GM12878 (cell line): Measurements from ENCODE around the gene BLACAT1. TPM values are rescaled to one million over a fixed set of nuclear protein-coding genes. Genes with fewer than 3 reads are reported as not detected.

ENCODE experiments used
- ATAC-seq: fragments of 200-7000 bp; cut with Tn5 transposase; 3 replicates; pipeline ENCODE4 v1.9.1; 2020; ENCODE audit warnings: mild to moderate bottlenecking, moderate library complexity
- BruUV-seq: library from RNA; stranded (reverse); fragments of 400-500 nt; replicated peaks from 2 replicates; lab custom pipeline; 2021; lab: Mats Ljungman, UMichigan
- CTCF ChIA-PET: fragments of 300-600 bp; sonication (Branson Sonifier 250); formaldehyde crosslinking; extraction: SDS; loops from one replicate; lab custom pipeline; 2021; ENCODE audit warnings: inconsistent platforms; lab: Yijun Ruan, JAX
- POLR2A ChIA-PET: fragments of 350-600 bp; formaldehyde crosslinking; extraction: SDS; loops from one replicate; lab custom pipeline; 2021; ENCODE audit warnings: inconsistent platforms; lab: Charles Lee
- RAD21 ChIA-PET: fragments of 300-600 bp; sonication (Branson Sonifier 250); formaldehyde crosslinking; loops from one replicate; lab custom pipeline; 2023; ENCODE audit warnings: antibody characterized with exemption; ENCODE audit not compliant: unreplicated experiment; lab: Charles Lee
- SMC1A ChIA-PET: fragments of 300-600 bp; sonication (Branson Sonifier 250); formaldehyde crosslinking; loops from one replicate; lab custom pipeline; 2023; ENCODE audit not compliant: unreplicated experiment, uncharacterized antibody; lab: Charles Lee
- DNase-seq: peaks from one replicate; pipeline ENCODE4 v3.0.0-alpha.2; 2011; ENCODE audit warnings: low read depth, low spot score
- FAIRE-seq: peaks from 3 replicates; lab custom pipeline; 2011; peaks lifted over from hg19 to GRCh38; lab: Jason Lieb, UNC
- H2AFZ ChIP-seq: 2 replicates; pipeline ENCODE4 v1.6.0; 2011; ENCODE audit warnings: low read depth, low read length, control low read depth; ENCODE audit not compliant: control insufficient read depth
- H3K27ac ChIP-seq: 2 replicates; pipeline ENCODE4 v1.5.1; 2011; ENCODE audit warnings: control low read depth; ENCODE audit not compliant: control insufficient read depth, insufficient read depth
- H3K27me3 ChIP-seq, 2 experiments: replicated peaks in 1 of 2; 2 replicates each; pipeline versions ENCODE4 v1.6.0 to v1.6.1; 2011; ENCODE audit warnings: low read length in 1 of 2; ENCODE audit not compliant: control insufficient read depth in 2 of 2, insufficient read depth in 2 of 2
- H3K36me3 ChIP-seq, 2 experiments: 2 replicates each; pipeline ENCODE4 v1.5.1; 2011; ENCODE audit warnings: low read length in 1 of 2; ENCODE audit not compliant: control insufficient read depth in 2 of 2, insufficient read depth in 2 of 2
- H3K4me1 ChIP-seq: 2 replicates; pipeline ENCODE4 v1.6.1; 2011; ENCODE audit warnings: mild to moderate bottlenecking, low read length, moderate library complexity, mixed read lengths; ENCODE audit not compliant: control insufficient read depth, insufficient read depth
- H3K4me2 ChIP-seq: 2 replicates; pipeline ENCODE4 v1.6.0; 2011; ENCODE audit warnings: control low read depth; ENCODE audit not compliant: control insufficient read depth, insufficient read depth
- H3K4me3 ChIP-seq: fragments of 200-600 bp; sonication (generic); 2 replicates; pipeline ENCODE4 v1.5.1; 2016
- H3K79me2 ChIP-seq: 2 replicates; pipeline ENCODE4 v1.6.0; 2011; ENCODE audit warnings: low read length; ENCODE audit not compliant: control insufficient read depth, insufficient read depth
- H3K9ac ChIP-seq: 2 replicates; pipeline ENCODE4 v1.8.0; 2011; ENCODE audit warnings: low read length, control low read depth, mixed read lengths; ENCODE audit not compliant: control insufficient read depth, insufficient read depth
- H3K9me3 ChIP-seq: replicated peaks from 3 replicates; pipeline ENCODE4 v1.5.1; 2011; ENCODE audit warnings: mild to moderate bottlenecking, low read length; ENCODE audit not compliant: control insufficient read depth, insufficient read depth
- H4K20me1 ChIP-seq: 2 replicates; pipeline ENCODE4 v1.6.0; 2011; ENCODE audit not compliant: control insufficient read depth, insufficient read depth
- NR2F1 ChIP-seq: fragments of 450-650 bp; conservative IDR thresholded peaks from 2 replicates; pipeline ENCODE4 v1.6.1; 2017; ENCODE audit warnings: mild to moderate bottlenecking
- PBX3 ChIP-seq: IDR thresholded peaks from 2 replicates; pipeline ENCODE4 v1.6.1; 2011; ENCODE audit warnings: mild to moderate bottlenecking, low read depth, low read length, moderate library complexity; ENCODE audit not compliant: insufficient replicate concordance
- POU2F2 ChIP-seq: IDR thresholded peaks from 3 replicates; pipeline ENCODE4 v1.6.1; 2011; ENCODE audit warnings: low read depth, mild to moderate bottlenecking, low read length, borderline replicate concordance
- RAD51 ChIP-seq: fragments of 450-650 bp; IDR thresholded peaks from 2 replicates; pipeline ENCODE4 v1.6.1; 2016; ENCODE audit warnings: moderate library complexity, mild to moderate bottlenecking, inconsistent platforms
- SREBF1 ChIP-seq: IDR thresholded peaks from 2 replicates; pipeline ENCODE4 v1.6.1; 2012; ENCODE audit warnings: mild to moderate bottlenecking, low read length
- TBL1XR1 ChIP-seq: IDR thresholded peaks from 2 replicates; pipeline ENCODE4 v1.6.1; 2012; ENCODE audit warnings: low read depth, low read length, improper control_type of control experiment
- WGBS: methylation state at CpG from one replicate; pipeline ENCODE4 v1.1.6; 2016; ENCODE audit warnings: low lambda C conversion rate; ENCODE audit not compliant: insufficient replicate concordance, insufficient coverage; ENCODE audit errors: missing lambda C conversion rate; 5-methylcytosine and 5-hydroxymethylcytosine counted together
- in situ Hi-C: fragments of 300-500 bp; cut with MboI; formaldehyde crosslinking; loops from 9 replicates; pipeline ENCODE4 v1.14.3; 2018; ENCODE audit warnings: mixed read lengths
- intact Hi-C: fragments of 100-400 bp; cut with micrococcal nuclease; formaldehyde crosslinking; loops from one replicate; pipeline ENCODE4 v1.14.2; 2022; ENCODE audit not compliant: unreplicated experiment
- polyA plus RNA-seq, 11 experiments: library from polyadenylated mRNA; depleted of rRNA in 4 of 11; unstranded in 6 of 11; stranded (reverse) in 5 of 11; fragments of >200 nt; fragmentation: Nextera tagmentation in 4 of 11; fragmentation: Illumina TruSeq in 1 of 11; extraction: Ambion mirVana in 4 of 11; extraction: Trizol in 1 of 11; gene quantifications; 1 replicate in 1 of 11; 2 replicates in 10 of 11; pipeline versions ENCODE4 v1.2.1 to v1.2.3, GENCODE V29; 2011 to 2016; ENCODE audit warnings: inconsistent platforms in 2 of 11, missing spikeins in 2 of 11, low read depth in 1 of 11
- total RNA-seq, 4 experiments: library from RNA; depleted of rRNA in 3 of 4; stranded (reverse); fragments of >200 nt in 3 of 4; fragmentation: Illumina TruSeq in 1 of 4; extraction: Trizol in 1 of 4; gene quantifications; 2 replicates each; pipeline versions ENCODE4 v1.2.1 to v1.2.3, GENCODE V29; 2013 to 2021

BLACAT1 gene
- total and polyA plus RNA-seq, 10 of the 15 experiments (the other 5 are each of a cell fraction or from before 2014, with no cell fraction given), result 0.04 to 1.6 (median 0.15) TPM; not detected in 1

- ChIA-PET SMC1A (interaction anchor here (0.9 to 4.5 kb wide), 9 partner anchors 8 to 203 kb away, joined by 3 to 22 read pairs (median 4); no protein-coding TSS in a partner anchor), CTCF (interaction anchor here (0.7 to 3.4 kb wide), 13 partner anchors 9 to 214 kb away, joined by 3 to 15 read pairs (median 4); no protein-coding TSS in a partner anchor)
- intact Hi-C loops, result no loop called here
These were observed 20.0 kb upstream of the BLACAT1 start for GRCh38 chr1:205475855-205476254.

GRCh38 chr1:205474571-205474970, 18.7 kb upstream of the BLACAT1 start:
- RAD21 ChIA-PET, result interaction anchor here (1.8 kb wide), 1 partner anchor 15 kb away, joined by 4 read pairs; no protein-coding TSS in a partner anchor
- 57% methylated on average over 3 of the region's 3 CpGs for WGBS

More at GRCh38 chr1:205475855-205476254, 20.0 kb upstream of the BLACAT1 start:
- Histone ChIP-seq H2AFZ (no peak overlapping the region), H3K27me3 (peaks cover 0 to 2% of the 10 kb centered on the region in 2 experiments; a peak in 1 of 4 replicates), H3K79me2 (no peaks in the 10 kb centered on the region), H3K4me1 (peaks cover 13% of the 10 kb centered on the region), H3K27ac (no peak overlapping the region), H3K4me2 (no peak overlapping the region), H4K20me1 (no peaks in the 10 kb centered on the region), H3K9ac (no peak overlapping the region), H3K36me3 (no peaks in the 10 kb centered on the region), H3K9me3 (peaks cover 10% of the 10 kb centered on the region), H3K4me3 (no peak overlapping the region)
- FAIRE-seq (no peak), DNase-seq (no peak), ATAC-seq (no peak)
- TF ChIP-seq TBL1XR1, result no peak
- BruUV-seq, result no TSS peak
- 100% methylated on average over 1 of the region's 1 CpG for WGBS
- in situ Hi-C loops, result no loop called here
- POLR2A ChIA-PET, result no interaction called here
- RAD21 ChIA-PET, result interaction anchor here (1.0 to 1.8 kb wide), 3 partner anchors 10 to 182 kb away, joined by 4 to 7 read pairs (median 4); no protein-coding TSS in a partner anchor

More at GRCh38 chr1:205474571-205474970, 18.7 kb upstream of the BLACAT1 start:
- DNase-seq, result no peak
- intact Hi-C loops (no loop called here), in situ Hi-C loops (no loop called here)
- ChIA-PET CTCF (interaction anchor here (0.7 to 3.4 kb wide), 7 partner anchors 14 to 183 kb away, joined by 3 to 11 read pairs (median 5); no protein-coding TSS in a partner anchor), POLR2A (no interaction called here), SMC1A (interaction anchor here (0.9 to 2.0 kb wide), 3 partner anchors 11 to 29 kb away, joined by 3 to 7 read pairs (median 5); no protein-coding TSS in a partner anchor)
- peaks cover under 1% of the 10 kb centered on the region for H3K4me1 ChIP-seq
- H2AFZ ChIP-seq, result no peak overlapping the region
- no peak for FAIRE-seq
- H3K4me2 ChIP-seq, result no peak overlapping the region
- H3K27me3 ChIP-seq, result peaks cover 0 to 2% of the 10 kb centered on the region in 2 experiments; a peak in 1 of 4 replicates
- ATAC-seq, result no peak
- no peak overlapping the region for H3K4me3 ChIP-seq
- H3K9me3 ChIP-seq, result peaks cover 10% of the 10 kb centered on the region
- H3K27ac ChIP-seq, result no peak overlapping the region
- H3K9ac ChIP-seq, result no peak overlapping the region
- H4K20me1 ChIP-seq, result no peaks in the 10 kb centered on the region
- BruUV-seq, result no TSS peak
- TF ChIP-seq PBX3, result no peak
- TF ChIP-seq POU2F2, result no peak
- no peak for TF ChIP-seq NR2F1
- no peak for TF ChIP-seq SREBF1
- no peak for TF ChIP-seq RAD51
- no peaks in the 10 kb centered on the region for H3K36me3 ChIP-seq
- H3K79me2 ChIP-seq, result no peaks in the 10 kb centered on the region
